RPMI8226 (cell line): ENCODE results near the gene CDH5.
"Not testable (repeated sequence)": the region's sequence is repeated elsewhere in the genome, so short reads cannot be mapped to it uniquely, and the experiment has no call there.

Source experiments
- DNase-seq: peaks from one replicate; pipeline ENCODE4 v3.0.0-alpha.2; 2015

Gene CDH5

DNA sequence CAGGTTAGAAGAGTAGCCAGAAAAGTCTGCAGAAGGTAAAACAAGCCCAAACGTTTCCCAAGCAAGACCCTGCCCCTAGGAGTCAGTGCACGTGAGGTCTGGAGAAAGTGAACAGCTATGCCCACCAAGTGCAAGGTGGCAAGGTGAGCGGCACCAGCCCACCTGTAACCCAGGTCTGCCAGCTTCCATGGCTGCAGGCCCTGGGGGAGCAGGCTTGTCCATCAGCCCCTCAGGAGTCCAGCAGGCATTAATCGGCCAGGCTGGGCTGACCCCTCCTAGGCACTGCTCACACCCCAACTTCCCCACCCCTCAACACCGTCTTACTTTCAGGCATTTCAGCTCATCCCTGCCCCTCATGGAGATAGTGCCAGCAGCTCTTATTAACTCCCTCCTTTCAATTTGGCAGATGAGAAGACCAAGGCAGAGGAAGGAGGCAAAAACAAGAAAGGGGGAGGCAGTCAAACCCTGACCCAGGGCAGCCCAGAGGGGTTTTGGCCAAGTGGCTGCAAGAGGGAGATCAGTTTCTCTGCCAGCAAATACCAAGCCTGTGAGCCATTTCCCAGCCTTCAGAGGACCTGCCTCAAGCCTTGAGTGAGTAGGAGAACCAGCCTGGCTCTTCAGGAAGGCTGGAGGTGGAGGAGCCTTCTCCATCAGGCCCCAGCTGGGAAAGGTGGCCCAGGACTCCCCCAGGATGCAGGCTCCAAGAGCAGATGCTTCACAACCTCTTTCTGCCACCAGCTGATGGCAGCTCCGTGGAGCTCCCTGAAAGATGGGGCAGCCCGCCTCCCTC, 75.3 kb downstream of the CDH5 start:
- DNase-seq: no peak

DNA sequence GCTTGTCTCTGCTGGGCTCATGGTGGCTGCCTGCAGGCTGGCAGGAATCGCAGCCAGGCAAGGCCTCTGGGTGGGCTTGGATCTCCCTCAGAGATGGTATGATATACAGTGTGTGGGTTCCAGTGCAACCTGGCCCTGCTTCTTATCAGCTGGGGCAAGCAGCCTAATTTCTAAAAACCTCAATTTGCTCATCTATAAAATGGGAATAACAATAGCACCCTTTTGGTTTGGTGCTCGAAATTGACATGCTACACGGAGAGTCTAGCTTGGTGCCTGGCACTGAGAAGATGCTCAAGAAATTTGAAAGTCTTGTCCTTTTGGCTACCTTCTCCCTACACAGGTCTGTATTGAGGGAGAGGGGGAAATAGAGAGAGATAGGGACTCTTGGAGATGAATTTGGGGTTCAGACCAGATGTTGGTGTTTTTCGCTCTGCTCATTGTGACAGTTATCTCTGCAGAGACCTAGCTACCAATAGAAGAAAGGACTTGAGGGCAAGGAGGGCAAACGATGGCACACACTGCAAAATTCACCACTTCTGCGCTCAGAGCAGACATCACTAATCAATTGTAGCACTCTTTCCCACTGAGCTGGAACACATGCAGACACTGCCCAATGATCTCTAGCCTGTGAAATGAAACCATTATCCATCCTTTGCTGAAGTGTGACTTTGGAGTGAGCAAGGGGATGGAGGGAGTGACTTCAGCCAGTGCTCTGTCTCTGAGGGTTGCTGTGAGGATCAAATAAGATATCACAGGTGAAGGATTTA, 76.2 kb downstream of the CDH5 start:
- no peak for DNase-seq

DNA sequence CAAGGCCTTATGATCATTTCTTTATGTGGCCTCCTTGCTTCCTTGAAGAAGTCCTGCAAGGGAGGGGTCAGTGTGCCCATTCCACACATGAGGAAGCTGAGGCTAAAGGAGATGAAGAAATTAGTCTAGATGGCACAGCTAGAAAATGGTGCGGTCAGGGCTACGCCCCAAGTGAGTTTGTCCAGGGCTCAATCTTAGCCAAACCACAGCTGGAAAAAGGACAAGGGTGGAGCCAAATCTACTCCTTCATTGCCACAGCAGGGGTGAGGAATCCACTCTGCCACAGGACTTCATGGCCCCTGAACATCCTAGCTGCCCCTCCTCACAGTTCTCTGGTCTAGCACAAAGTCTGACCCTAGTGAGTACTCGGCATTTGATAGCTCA, 76.8 kb downstream of the CDH5 start:
- DNase-seq: no peak

DNA sequence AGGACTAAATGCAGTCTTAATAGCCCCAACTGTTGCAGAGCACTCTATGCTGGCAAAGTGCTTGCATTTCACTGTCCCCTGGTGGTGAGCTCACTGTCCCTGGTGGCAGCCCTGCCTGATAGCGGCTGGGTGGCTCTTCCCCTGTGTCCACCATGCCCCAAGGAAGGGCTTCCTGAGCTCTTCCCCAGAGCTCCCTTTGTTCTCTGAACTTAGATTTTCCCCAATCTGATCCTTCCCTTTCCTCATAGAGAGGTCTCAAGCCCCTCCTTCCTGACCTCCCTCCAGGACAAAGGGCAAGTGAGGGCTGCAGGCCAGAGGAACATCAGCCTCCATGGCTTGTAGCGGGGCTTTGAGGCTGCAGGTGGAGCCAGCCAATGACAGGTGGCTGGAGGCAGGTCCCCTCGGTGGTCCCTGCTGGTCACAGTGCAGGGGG, 77.6 kb downstream of the CDH5 start:
- DNase-seq: peak; percentile 42

DNA sequence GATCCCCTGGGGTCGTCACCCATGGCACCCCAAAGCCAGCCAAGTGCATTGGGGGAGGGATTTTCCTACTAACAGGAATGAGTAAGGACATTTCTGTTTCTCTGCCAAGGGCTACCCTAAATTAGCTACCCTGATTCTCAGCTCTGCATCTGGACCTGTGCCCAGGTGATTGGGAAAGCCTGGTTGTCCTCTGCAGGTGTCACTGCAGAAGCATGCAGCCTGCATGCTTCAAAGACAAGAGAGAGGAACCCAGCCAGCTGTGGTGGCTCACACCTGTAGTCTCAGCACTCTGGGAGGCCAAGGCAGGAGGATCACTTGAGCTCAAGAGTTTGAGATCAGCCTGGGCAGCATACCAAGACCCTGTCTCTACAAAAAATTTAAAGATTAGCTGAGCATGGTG, 80.2 kb downstream of the CDH5 start:
- DNase-seq: peak; percentile 69

DNA sequence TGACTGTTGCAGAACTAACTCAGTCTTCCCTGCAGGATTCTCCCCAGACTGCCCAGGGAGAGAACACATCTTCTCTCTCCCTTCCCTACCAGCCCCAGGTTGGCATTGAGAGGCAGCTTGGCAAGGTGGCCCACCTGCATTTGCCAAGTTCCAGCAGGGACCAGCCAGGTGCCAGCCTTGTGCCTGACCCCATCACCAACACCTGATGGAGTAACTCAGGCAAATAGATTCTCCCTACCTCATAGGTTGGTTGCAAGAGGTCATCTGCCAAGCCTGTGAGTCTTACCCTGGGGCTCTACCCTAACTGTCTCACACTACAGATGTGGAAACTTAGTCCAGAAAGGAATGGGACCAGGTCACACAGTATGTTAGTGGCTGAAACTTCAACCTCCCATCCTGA, 81.0 kb downstream of the CDH5 start:
- DNase-seq: no peak

DNA sequence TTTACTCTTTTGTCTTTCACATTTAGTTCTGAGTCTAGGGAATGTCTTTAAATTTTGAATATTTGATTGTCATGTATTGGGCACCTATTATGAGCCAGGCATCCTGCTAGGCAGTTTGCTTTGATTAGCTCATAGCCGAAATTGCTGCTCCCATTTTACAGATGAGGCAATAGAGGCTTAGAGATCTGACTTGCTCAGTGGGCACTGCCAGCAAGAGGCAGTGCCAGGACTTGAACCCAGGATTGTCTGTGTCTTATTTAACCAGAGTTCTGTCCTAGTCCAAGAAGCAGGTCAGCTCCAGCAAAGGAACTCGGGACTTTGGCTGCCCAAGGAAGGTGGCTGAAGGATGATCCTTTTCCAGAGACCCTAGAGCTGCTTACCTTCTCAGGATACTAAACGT, 85.1 kb downstream of the CDH5 start:
- DNase-seq: no peak

DNA sequence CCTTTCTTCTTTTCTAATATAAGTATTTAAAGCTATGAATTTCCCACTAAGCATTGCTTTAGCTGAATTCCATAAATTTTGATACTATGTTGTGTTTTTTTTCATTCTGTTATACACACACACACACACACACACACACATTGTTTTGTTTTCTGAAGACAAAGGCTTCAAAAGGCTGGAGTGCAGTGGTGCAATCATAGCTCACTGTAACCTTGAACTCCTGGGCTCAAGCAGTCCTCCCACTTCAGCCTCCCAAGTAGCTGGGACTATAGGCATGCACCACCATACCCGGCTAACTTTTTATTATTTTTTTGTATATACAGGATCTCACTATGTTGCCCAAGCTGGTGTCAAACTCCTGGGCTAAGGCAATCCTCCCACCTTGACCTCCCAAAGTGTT, 86.7 kb downstream of the CDH5 start:
- DNase-seq: not testable (repeated sequence)
